GM19238 (cell line): ENCODE measurements around the gene PARD3.

Source experiments
- DNase-seq: peaks from one replicate; pipeline ENCODE4 v3.0.0; 2011; ENCODE audit warnings: low spot score; ENCODE audit not compliant: insufficient read length

The PARD3 gene

DNA sequence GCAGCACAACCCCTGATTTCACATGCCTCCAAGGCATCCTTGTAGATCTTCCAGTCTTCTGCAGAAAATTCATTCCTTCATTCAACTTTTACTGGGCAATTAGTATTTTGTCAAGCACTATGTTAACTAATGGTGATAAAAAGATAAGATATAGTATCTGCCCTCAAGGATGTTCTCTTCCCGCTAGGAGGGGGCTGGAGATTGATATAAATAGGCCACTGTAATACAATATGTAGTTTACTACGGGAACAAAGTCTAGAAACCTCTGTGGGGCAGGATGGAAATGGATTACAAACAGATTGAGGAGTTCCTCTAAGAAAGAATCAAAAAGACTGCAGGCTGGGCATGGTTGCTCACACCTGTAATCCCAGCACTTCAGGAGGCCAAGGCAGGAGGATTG lies 10.3 kb upstream of the PARD3 start:
- DNase-seq, result no peak

DNA sequence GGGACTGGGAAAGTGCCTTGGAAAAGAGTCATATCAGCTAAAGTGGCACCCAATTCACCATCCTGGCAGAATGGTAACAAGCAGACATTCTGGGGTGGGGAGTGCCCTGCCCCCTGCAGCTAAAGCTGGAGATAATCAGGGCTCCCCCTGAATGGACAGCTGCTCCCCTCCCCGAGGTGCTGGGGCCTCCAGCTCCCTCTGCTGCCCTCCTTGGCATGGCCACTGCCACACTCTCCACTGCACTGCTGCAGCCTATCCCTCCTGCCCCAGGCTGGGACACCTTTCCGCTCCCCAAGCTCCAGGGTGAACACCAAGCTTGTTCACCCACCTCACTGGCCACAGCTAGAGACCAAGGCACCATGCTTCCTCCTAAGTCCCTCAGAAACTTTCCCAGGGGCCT lies 9.8 kb upstream of the PARD3 start:
- no peak for DNase-seq

- DNase-seq, result no peak
Observed at GRCh38 chr10:34821587-34822585, 6.8 kb upstream of the PARD3 start.

DNA sequence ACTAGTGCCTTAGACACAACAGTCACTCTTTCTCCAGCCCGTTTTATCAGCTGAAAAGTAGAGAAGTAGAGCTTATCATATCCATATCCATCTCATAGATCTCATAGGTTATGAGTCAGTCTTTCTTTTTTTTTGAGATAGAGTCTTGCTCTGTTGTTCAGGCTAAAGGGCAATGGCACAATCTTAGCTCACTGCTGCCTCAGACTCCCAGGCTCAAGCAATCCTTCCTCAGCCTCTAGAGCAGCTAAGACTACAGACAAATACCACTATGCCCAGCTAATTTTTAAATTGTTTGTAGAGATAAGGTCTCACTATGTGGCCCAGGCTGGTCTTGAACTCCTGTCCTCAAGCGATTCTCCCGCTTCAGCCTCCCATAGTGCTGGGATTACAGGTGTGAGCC lies 2.5 kb upstream of the PARD3 start:
- no peak for DNase-seq

GRCh38 chr10:34817054-34817453 lies 2.0 kb upstream of the PARD3 start:
- DNase-seq, result no peak

- DNase-seq, result no peak
Observed at GRCh38 chr10:34816501-34817002, 1.5 kb upstream of the PARD3 start.

DNA sequence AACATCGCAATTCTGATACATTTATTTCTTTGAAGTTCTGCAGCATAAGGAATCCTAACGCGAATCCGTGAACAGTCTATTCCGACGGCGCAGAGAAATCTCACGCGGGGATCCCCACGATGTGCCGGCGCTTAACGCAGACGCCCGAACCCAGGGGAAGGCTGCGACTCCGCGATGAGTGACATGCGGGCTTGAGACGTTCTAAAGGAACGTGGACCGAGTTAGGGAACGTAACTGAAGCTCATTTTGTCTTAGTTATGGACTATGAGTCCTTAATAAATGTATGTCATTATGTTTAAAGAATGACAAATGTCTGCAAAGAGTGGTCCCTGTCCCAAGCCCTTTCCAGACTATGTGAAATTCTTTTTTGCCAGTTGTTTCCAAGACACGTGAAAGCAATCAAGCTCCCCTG lies 995 bp upstream of the PARD3 start:
- no peak for DNase-seq

DNA sequence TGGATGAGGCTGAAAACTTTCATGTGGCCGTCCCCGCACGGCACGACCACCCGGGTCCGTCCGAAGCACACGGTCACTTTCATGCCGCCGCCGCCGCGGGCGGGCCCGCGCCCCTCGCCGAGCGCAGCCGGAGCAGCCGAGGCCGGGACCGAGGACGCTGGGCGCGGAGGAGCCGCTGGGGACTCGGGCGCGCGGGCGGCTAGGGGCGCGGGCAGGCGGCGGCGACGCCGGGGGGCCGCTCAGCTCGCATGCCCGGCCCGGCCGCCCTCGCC lies 247 bp downstream of the PARD3 start:
- no peak for DNase-seq

DNA sequence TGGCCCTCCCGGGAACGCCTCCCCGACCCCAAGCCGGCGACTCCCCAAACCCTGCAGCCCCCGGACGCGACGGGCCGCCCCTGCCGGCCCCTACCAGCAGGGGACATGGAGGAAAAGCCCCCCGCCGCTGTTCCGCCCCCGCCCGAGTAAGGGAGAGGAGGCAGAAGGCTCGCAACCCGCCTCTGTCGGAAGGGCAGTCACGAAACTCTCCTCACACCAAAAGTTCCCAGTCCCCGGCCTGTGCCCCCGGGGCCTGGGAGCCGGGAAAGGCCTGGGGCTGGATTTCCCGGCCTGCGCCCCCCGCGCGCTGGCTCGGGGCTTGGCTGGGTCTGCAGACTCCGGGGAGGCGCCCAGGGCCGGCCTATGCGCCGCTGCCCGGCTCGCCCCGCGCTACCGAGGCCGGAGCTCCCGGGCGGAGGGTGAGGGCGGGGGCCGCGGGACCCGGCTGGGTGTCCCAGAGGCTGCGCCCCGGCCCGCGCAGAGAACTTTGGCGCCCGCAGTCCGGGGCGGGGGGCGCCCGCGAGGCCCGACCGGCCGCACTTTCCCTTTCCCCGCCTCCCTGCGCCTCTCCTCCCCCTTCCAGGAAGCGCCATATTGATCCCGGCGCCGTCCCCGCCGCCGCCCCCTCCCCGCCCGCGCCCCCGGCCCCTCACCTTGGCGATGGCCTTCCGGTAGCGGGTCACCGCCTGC lies 728 bp downstream of the PARD3 start:
- DNase-seq, result no peak

GRCh38 chr10:34813626-34814222 lies 1.4 kb downstream of the PARD3 start:
- DNase-seq, result no peak

GRCh38 chr10:34812771-34813170 lies 2.3 kb downstream of the PARD3 start:
- DNase-seq, result no peak

- no peak for DNase-seq
Observed at GRCh38 chr10:34811968-34812514, 3.1 kb downstream of the PARD3 start.

- DNase-seq, result no peak
Observed at GRCh38 chr10:34811126-34811967, 3.7 kb downstream of the PARD3 start.

DNA sequence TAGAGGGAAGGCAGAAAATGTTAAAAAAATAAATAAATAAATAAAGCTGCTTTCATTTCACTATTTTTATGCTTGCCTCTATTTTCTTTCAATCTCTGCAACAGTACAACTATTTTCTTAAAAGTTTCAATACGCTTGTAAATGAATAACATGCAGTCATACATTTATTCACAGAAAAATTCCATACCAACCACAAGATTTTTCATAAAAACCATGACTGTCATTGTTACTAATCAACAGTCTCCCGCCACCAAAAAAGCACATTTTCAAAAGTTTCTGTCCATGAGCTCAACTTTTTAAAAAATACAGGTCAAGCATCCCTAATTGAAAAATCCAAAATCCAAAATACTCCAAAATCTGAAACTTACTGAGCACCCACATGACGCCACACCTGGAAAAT lies 5.3 kb downstream of the PARD3 start:
- DNase-seq, result no peak

DNA sequence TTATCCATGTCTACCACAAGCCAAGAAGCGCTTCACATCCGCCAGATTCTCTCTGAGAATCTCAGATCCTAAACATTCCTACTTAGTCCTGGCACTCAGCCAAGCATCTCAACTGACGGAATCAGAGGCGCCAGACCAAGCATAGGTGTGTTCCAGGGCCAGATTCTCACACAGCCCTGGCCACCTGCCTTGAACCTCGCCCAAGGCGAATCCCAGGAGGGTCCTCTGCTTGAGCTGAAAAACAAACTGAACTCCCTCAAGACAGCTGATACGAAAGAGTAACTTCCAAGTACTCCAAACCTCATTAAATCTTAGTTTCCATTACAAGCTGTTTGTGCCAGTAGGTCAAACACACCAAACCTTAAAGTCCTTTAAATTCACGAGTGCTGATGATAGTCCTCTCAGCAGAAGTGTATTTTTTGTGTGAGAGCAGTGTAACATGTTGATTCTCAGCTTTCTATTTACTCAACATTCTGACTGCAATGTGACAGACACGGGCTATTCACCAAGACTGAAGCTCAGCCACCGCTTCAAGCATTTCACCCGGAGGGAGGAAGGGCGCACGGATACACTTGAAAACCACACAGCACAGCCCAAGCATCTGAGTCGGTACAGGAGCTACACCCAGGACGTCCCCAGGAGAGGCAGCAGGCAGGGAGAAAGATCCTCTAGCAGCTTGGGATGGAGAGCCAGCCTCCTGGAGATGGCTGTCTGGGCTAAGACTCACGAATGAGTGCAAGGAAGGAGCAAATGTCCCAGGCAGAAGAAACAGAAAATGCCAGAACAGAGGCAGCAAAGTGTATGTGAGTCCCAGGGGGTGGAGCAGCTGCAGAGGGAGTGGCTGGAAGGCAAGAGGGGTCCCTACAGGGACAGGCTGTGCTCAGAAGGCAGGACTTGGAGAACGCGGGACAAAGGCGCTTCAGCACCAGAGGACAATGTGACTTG lies 6.0 kb downstream of the PARD3 start:
- DNase-seq, result no peak

DNA sequence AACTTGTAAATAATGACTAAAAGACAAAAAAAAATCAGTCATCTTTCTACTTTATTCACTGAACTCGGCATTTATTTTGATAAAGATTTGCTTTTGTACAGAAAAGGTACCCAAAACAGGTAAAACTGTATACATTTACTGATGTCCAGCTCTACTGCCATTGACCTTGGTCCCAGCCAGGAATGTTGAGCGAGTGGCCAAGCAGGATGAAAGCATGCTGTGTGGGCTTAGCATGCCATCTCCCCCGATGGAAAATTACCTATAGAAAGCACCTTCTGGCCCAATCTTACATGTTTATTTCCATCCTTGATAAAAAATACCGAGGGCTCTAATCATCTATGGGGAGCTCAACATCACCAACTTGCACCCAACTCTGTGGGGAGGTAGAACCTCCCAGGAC lies 6.8 kb downstream of the PARD3 start:
- DNase-seq, result no peak

DNA sequence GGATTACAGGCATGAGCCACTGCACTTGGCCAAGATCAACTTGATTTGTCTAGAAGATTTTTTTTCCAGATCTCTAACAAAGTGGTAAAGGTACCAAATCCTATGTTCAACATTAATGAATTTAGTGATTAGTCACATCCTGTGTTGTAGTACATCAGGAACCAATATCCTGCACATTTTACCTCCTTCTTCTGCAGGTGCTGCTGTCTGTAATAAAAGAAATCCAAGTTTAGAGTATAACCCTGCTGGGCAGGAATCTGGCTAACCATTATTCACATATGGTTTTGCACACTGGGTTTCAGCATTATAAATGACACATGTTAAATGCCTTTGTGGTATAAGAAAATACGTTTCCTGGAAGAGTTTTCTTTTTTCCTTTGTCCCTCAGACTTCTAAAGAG lies 10.8 kb downstream of the PARD3 start:
- no peak for DNase-seq

DNA sequence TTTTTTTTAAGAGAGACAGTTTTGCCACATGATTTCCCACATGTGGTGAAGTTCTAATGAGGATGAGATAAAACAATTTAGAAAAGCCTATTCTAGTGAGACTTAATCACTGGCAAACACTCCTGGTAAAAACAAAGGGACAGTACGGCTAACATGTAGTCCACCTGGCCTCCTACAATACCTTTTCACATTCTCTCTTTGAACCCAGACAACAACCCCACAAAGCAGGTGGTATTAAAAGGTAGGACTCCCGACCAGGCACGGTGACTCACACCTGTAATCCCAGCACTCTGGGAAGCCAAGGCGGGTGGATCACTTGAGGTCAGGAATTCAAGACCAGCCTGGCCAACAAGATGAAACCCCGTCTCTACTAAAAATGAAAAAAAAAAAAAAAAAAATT lies 12.4 kb downstream of the PARD3 start:
- DNase-seq, result no peak

- no peak for DNase-seq
Observed at GRCh38 chr10:34801097-34801733, 13.9 kb downstream of the PARD3 start.
